ENCODE measurements around the gene CD63. TPM values are rescaled to one million over a fixed set of nuclear protein-coding genes. Genes with fewer than 3 reads are reported as not detected.

Gene CD63
- total and polyA plus RNA-seq, 9 of the 15 experiments (the other 6 are each of a cell fraction or from before 2014, with no cell fraction given): 313 to 735 (median 433) TPM

DNA sequence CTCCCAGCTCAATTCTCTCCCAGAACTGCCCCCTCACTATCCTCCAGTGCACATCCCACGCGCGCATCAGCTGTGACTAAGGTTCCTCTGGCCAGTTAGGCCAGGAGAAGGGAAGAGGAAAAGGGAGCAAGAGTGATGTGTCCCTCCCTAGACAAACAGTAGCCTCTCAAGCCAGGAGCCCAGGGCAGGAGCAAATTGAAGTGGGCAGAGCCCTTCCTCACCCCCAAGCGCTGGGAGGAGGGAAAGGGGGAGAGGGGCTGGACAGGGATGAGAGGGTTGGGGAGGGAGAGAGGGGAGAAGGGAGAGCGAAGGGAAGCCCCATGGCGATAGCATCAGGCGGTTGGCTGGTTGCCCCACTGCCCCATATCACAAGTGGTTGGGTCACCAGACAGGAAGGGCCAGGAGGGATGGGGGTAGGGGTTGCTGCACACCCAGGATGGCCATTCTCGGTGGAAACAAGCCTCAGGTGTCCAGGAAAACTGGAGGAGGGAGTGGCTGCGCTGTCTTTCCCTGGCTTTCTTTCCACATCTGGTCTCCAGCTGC is 1.1 kb downstream of the CD63 start (continued):
- TF ChIP-seq FOXK1 (CRISPR knock-in tag; IDR thresholded peaks at IDR 0.05; ENCODE audit: borderline replicate concordance) (no peak), DACH1 (IDR thresholded peaks at IDR 0.05; ENCODE audit: partially characterized antibody) (peak; percentile 61), MCM3 (IDR thresholded peaks at IDR 0.05) (no peak), NFE2L1 (tag; IDR thresholded peaks at IDR 0.05; ENCODE audit: borderline replicate concordance, low read depth) (no peak), ZNF133 (CRISPR knock-in tag; IDR thresholded peaks at IDR 0.05) (no peak), FOSL1 (tag; conservative IDR thresholded peaks at IDR 0.05) (peak; percentile 53), TCF3 (CRISPR knock-in tag; IDR thresholded peaks at IDR 0.05) (peak; percentile 40; the same call in 1 of the 2 replicates), ZNF3 (CRISPR knock-in tag; IDR thresholded peaks at IDR 0.05) (no peak), HDAC6 (IDR thresholded peaks at IDR 0.05; ENCODE audit: low read depth, low read length) (no peak), POLR3G (IDR thresholded peaks at IDR 0.05; ENCODE audit: extremely low read depth, insufficient read length, insufficient replicate concordance) (no peak), CBX3 (IDR thresholded peaks at IDR 0.05; ENCODE audit: borderline replicate concordance in 1 of 2, low read length in 2 of 2) (no peak), ZNF282 (CRISPR knock-in tag; IDR thresholded peaks at IDR 0.05) (no peak), BRD4 (IDR thresholded peaks at IDR 0.05) (no peak), ZBTB26 (CRISPR knock-in tag; IDR thresholded peaks at IDR 0.05) (no peak), CSDE1 (IDR thresholded peaks at IDR 0.05) (no peak), ZNF24 (IDR thresholded peaks at IDR 0.05) (no peak)
- TF ChIP-seq, protein P1, sequence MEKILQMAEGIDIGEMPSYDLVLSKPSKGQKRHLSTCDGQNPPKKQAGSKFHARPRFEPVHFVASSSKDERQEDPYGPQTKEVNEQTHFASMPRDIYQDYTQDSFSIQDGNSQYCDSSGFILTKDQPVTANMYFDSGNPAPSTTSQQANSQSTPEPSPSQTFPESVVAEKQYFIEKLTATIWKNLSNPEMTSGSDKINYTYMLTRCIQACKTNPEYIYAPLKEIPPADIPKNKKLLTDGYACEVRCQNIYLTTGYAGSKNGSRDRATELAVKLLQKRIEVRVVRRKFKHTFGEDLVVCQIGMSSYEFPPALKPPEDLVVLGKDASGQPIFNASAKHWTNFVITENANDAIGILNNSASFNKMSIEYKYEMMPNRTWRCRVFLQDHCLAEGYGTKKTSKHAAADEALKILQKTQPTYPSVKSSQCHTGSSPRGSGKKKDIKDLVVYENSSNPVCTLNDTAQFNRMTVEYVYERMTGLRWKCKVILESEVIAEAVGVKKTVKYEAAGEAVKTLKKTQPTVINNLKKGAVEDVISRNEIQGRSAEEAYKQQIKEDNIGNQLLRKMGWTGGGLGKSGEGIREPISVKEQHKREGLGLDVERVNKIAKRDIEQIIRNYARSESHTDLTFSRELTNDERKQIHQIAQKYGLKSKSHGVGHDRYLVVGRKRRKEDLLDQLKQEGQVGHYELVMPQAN (IDR thresholded peaks at IDR 0.05; ENCODE audit: borderline replicate concordance): peak; percentile 56
- TF ChIP-seq, protein P2, sequence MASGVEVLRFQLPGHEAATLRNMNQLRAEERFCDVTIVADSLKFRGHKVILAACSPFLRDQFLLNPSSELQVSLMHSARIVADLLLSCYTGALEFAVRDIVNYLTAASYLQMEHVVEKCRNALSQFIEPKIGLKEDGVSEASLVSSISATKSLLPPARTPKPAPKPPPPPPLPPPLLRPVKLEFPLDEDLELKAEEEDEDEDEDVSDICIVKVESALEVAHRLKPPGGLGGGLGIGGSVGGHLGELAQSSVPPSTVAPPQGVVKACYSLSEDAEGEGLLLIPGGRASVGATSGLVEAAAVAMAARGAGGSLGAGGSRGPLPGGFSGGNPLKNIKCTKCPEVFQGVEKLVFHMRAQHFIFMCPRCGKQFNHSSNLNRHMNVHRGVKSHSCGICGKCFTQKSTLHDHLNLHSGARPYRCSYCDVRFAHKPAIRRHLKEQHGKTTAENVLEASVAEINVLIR (CRISPR knock-in tag; IDR thresholded peaks at IDR 0.05): no peak

Measured in K562 (cell line).